KOPT-K1 (cell line): ENCODE data around the gene SLC39A12.

Source experiments
- H3K27ac ChIP-seq: fragments of 200-600 bp; sonication (generic); 2 replicates; pipeline ENCODE4 v1.5.1; 2016; ENCODE audit warnings: antibody characterized with exemption, mild to moderate bottlenecking, low read depth, low read length; ENCODE audit not compliant: poor library complexity, severe bottlenecking
- H3K36me3 ChIP-seq: fragments of 200-600 bp; sonication (generic); 2 replicates; pipeline ENCODE4 v1.5.1; 2017; ENCODE audit warnings: antibody characterized with exemption, mild to moderate bottlenecking, low read length, moderate library complexity; ENCODE audit not compliant: insufficient read depth
- H3K9me3 ChIP-seq: fragments of 200-600 bp; sonication (generic); 2 replicates; pipeline ENCODE4 v1.5.1; 2017; ENCODE audit warnings: antibody characterized with exemption, low read length, mild to moderate bottlenecking; ENCODE audit not compliant: insufficient read depth, poor library complexity, severe bottlenecking

The SLC39A12 gene

GRCh38 chr10:17992266-17992665 lies 40.5 kb downstream of the SLC39A12 start:
- Histone ChIP-seq H3K27ac (no peak overlapping the region), H3K9me3 (no peaks in the 10 kb centered on the region), H3K36me3 (no peaks in the 10 kb centered on the region)

DNA sequence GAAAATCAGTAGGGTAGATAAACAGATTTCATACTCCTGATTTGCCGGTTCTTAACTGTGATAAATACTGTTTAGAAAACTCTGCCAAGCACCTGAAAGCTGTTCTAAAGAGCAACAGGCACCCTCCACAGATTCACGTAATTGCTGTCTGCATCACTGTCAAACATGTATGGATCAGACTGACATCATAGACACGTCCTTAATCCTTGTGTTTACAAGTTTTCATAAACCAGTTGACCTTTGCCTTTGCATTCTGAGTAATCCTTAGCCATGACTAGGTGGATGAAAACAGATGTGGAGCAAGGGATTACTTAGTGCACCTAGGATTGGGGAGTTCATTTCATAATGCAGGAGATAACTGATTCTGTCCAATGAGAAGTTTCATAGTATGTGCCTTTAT lies 41.6 kb downstream of the SLC39A12 start:
- no peak overlapping the region for H3K27ac ChIP-seq
- H3K36me3 ChIP-seq = no peaks in the 10 kb centered on the region

GRCh38 chr10:18000601-18001000 lies 48.9 kb downstream of the SLC39A12 start:
- Histone ChIP-seq H3K36me3 (no peaks in the 10 kb centered on the region), H3K27ac (no peak overlapping the region), H3K9me3 (no peaks in the 10 kb centered on the region)

More for the DNA sequence above, 41.6 kb downstream of the SLC39A12 start:
- no peaks in the 10 kb centered on the region for H3K9me3 ChIP-seq

DNA sequence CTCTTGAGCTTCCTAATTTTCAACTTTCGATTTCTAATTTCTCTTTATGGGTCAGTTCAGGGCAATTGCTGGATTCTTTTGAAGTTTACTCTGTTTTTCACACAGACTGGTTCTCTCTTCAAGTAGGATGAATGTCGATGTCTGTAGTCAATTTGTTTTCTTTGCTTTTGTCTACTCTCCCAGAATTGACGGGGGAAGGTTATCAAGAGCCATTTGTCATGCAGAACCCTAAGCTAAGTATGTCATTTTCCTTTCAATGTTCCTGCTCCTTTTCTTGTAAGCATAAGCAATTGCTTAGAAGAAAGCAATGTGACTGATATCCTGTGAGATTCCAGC lies 53.7 kb downstream of the SLC39A12 start:
- H3K27ac ChIP-seq = no peak overlapping the region

GRCh38 chr10:18005781-18006456 lies 54.2 kb downstream of the SLC39A12 start:
- Histone ChIP-seq H3K36me3 (no peaks in the 10 kb centered on the region), H3K9me3 (no peaks in the 10 kb centered on the region), H3K27ac (no peak overlapping the region)

More for the DNA sequence above, 53.7 kb downstream of the SLC39A12 start:
- no peaks in the 10 kb centered on the region for H3K36me3 ChIP-seq
- H3K9me3 ChIP-seq = no peaks in the 10 kb centered on the region

DNA sequence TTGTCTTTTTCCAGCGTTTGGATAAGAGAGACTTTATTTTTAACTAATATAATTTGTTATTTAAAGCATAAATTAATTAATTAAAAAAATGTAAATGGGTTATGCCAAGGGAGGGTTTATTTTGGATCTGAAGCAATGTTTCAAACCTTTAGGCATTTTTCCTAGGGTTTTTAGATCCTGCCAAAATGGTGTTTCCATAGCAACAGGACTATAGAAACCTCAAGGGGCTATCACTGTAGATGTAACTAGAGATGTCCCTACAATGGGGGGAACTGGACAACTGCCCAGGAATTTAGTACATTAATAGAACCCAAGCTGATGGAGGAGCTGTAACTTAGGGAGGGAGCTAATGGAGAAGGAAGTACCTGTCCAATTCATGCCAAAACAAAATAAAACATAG lies 57.3 kb downstream of the SLC39A12 start:
- Histone ChIP-seq H3K9me3 (no peaks in the 10 kb centered on the region), H3K27ac (no peak overlapping the region), H3K36me3 (no peaks in the 10 kb centered on the region)

- no peaks in the 10 kb centered on the region for H3K36me3 ChIP-seq
- H3K27ac ChIP-seq = no peak overlapping the region
- H3K9me3 ChIP-seq = no peaks in the 10 kb centered on the region
These were observed 58.3 kb downstream of the SLC39A12 start for GRCh38 chr10:18010050-18010449.

DNA sequence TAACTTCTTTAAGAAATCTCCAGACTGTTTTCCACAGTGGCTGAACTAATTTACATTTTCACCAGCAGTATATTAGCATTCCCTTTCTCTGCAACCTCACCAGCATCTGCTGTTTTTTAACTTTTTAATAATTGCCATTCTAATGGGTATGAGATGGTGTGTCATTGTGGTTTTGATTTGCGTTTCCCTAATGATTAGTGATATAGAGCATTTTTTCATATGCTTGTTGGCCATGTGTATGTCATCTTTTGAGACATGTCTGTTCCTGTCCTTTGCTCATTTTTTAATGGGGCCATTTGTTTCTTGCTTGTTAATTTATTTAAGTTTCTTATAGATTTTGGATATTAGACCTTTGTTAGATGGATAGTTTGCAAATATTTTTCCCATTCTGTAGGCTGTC lies 68.8 kb downstream of the SLC39A12 start:
- no peaks in the 10 kb centered on the region for H3K9me3 ChIP-seq
- no peaks in the 10 kb centered on the region for H3K36me3 ChIP-seq
- no peak overlapping the region for H3K27ac ChIP-seq

DNA sequence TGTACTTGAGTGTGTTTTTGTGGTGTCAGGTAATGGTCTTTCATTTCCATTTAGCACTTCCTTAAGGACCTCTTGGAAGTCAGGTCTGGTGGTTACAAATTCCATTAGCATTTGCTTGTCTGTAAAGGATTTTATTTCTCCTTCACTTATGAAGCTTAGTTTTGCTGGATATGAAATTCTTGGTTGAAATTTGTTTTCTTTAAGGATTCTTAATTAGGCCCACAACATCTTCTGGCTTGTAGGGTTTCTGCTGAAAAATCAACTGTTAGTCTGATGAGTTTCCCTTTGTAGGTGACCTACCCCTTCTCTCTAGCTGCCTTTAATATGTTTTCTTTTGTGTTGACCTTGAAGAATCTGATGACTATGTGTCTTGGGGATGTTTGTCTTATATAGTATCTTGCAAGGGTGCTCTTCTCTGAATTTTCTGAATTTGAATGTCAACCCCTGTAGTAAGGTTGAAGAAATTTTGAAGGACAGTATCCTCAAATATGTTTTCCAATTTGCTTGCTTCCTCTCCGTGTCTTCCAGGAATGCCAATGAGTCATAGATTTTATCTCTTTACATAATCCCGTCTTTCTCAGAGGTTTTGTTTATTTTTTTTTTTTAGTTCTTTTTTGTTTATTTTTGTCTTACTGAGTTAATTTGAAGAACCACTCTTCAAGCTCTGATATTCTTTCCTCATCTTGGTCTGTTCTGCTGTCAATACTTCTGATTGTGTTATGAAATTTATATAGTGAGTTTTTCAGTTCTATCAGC lies 70.2 kb downstream of the SLC39A12 start:
- Histone ChIP-seq H3K27ac (no peak overlapping the region), H3K36me3 (no peaks in the 10 kb centered on the region), H3K9me3 (no peaks in the 10 kb centered on the region)

- H3K9me3 ChIP-seq = no peaks in the 10 kb centered on the region
- H3K27ac ChIP-seq = no peak overlapping the region
- H3K36me3 ChIP-seq = no peaks in the 10 kb centered on the region
These were observed 91.7 kb downstream of the SLC39A12 start for GRCh38 chr10:18043148-18044006.

DNA sequence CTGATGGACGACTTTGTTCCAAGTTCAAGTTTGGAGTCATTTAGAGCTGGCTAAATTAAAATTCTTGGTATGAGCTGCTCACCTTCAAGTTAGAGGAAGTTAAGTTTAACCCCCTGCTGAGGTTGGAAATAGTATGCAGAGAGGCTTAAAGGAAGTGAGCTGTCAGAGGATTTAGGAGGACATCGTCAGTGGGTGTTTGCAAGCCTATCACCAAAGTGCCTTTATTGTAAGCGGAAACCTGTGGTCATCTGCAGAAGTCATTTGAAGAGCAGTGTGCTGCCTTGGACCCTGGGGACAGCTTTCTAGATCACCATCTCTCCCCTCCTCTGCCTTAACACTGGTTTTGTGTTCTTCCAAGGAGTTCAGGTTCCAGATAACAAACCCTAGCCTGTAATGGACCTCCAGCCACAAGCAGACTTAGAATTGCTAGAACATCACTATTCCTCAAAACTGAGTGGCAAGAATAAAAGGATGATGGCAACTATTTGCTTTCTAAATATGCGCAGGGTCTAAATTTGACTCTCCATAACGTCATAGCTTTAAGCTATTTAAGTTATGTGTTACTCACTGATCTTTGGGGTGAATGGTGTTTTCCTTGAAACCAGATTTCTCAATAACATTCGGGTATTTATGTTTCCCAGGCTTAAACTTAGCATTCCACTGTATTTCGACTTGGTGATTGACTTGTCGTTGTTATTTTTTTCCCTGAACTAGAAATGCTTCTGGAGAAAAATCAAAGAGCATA lies 93.4 kb downstream of the SLC39A12 start:
- no peaks in the 10 kb centered on the region for H3K36me3 ChIP-seq
- H3K27ac ChIP-seq = no peak overlapping the region
- no peaks in the 10 kb centered on the region for H3K9me3 ChIP-seq

GRCh38 chr10:18056583-18056982 lies 104.9 kb downstream of the SLC39A12 start:
- H3K36me3 ChIP-seq = no peaks in the 10 kb centered on the region
- H3K9me3 ChIP-seq = no peaks in the 10 kb centered on the region
- H3K27ac ChIP-seq = no peak overlapping the region

DNA sequence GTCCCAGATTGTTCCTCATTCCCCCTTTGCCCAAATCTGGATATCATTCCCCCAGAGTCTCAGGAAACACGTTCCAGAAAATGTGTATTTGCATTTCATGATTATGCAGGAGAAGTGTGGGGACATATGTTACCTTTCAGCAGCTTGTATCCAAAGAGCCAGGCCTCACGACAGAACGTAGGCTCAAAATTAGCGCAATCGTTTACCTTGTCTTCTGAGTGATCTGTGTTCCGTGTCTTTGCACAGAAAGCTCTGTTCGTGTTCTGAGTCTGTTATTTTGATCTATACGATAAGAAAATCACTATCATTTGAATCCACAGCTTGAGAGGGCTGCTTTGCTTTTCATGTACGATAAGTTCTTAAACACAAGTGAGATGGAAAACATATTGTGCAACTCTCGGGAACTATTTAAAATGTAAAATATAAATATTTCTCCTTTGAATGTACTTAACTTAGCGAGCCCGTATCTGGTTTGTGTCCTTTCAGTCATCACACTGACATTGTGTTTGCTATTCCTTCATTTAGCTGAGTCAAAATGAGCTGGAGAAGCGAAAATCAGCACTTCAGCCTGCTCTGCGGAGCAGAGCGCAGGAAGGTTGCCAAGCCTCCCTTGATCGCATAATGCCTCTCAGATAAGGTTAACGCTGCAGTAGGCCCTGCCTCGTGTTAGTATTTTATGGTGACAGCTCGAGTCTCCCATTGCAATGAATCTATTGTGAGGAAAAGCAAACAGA lies 108.3 kb downstream of the SLC39A12 start:
- Histone ChIP-seq H3K9me3 (no peaks in the 10 kb centered on the region), H3K27ac (no peak overlapping the region), H3K36me3 (no peaks in the 10 kb centered on the region)

- Histone ChIP-seq H3K36me3 (no peaks in the 10 kb centered on the region), H3K9me3 (no peaks in the 10 kb centered on the region), H3K27ac (no peak overlapping the region)
These were observed 115.2 kb downstream of the SLC39A12 start for GRCh38 chr10:18066947-18067346.
